Pulmonary artery endothelial cell (primary cell): ENCODE measurements around the gene NT5M. TPM values are rescaled to one million over a fixed set of nuclear protein-coding genes. Genes with fewer than 3 reads are reported as not detected.
"Not testable (repeated sequence)": the region's sequence is repeated elsewhere in the genome, so short reads cannot be mapped to it uniquely, and the experiment has no call there.

ENCODE experiments used
- DNase-seq: peaks from one replicate; pipeline ENCODE4 v3.0.0-alpha.2; 2011; ENCODE audit warnings: low read depth, low spot score
- total RNA-seq: library from RNA; depleted of rRNA; stranded (reverse); fragments of >200 nt; gene quantifications from 2 replicates; pipeline ENCODE4 v1.2.3, GENCODE V29; 2014

The NT5M gene
- total RNA-seq, 1 donor from 2014 or later, result 2.6 TPM

DNA sequence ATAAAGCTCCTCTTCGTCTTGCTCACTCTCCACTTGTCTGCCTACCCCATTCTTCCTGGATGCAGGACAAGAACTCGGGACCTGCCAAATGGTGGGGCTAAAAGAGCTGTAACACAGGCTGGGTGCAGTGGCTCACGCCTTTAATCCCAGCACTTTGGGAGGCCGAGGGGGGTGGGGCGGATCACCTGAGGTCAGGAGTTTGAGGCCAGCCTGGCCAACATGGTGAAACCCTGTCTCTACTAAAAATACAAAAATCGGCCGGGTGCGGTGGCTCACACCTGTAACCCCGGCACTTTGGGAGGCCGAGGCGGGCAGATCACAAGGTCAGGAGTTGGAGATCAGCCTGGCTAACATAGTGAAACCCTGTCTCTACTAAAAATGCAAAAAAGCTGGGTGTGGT is 1.5 kb upstream of the NT5M start:
- DNase-seq, result not testable (repeated sequence)

GRCh38 chr17:17303847-17304490 is 796 bp downstream of the NT5M start:
- DNase-seq, result no peak

- no peak for DNase-seq
Measured at GRCh38 chr17:17304521-17304985, 1.4 kb downstream of the NT5M start.

DNA sequence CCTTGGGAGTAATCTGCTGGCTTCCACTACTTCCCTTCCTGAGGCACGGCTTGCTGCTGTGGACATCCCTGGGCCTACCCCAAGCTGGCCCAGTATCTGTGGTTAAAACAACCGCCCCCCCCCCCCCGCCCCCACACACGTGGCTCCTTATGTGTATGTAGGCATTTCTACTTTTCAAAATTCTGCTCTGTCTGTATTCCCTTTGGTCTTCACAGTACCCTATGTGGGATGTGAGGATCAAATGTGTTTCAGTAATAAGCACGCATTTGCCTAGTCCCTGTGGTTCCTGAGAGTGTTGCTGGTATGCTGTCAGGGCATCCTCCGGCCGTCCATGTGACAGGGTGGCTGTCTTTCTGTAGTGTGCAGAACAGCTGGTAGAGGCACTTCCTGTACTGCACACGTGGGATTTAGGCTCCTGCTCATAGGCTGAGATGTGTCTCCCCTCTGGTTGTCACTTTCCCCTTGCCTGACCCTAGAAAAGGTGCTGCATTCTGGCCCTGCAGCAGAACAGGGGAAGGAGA is 2.2 kb downstream of the NT5M start:
- DNase-seq, result no peak

- no peak for DNase-seq
Measured at GRCh38 chr17:17309356-17309755, 6.2 kb downstream of the NT5M start.

DNA sequence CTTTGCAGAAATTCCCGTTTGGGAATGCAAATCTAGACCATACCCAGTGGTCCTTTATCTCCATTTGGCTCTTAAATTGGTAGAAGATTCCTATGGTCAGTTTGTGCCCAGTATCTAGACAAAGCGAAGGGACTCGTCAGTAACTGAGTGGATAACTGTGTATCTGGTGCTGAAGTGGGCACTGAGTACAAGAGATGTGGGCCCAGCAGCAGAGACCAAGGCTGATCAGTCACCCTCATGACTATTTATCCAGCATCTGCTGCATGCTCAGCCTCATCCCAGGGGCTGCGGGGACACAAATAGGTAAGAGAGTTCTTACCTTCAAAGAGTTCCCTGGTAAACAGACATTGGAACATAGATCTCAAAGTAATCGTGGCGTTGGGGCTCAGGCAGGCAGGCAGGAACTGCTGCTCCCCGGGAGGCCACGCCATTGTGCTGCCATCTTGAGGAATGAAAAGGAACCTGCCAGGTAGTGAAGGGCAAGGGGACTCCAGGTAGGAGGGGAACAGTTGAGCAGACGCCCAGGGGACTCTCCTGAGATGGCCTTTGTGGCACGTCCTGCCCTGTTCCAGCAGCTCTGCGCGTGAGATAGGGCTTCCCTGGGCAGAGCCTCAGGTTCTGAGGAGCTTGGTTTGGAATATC is 10.3 kb downstream of the NT5M start:
- no peak for DNase-seq

DNA sequence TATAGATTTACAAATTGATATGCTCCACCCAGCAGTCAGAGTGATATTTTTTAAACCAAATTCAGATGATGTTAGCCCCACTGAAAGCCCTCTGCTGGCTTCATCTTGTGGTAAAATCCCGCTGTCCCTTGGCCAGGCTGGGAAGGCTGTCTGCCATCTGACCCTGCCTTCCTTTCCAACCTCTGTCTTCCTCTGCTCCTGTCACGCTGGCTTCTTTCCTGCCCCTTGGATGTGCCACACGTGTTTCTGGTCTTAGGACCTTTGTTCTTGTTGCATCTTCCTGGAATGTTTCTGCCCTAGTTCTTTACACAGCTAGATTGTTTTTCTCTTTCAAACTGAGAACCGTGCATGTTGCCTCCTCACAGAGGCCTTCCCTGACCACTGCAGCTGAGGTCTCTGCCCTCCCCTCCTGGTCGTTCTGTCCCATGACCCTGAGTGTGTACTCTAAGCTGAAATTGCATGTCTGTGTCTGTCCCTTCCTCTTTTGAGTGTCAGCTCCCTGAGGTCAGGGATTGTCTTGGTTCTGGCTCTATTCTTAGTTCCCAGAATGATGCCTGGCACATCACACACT is 11.4 kb downstream of the NT5M start:
- no peak for DNase-seq

DNA sequence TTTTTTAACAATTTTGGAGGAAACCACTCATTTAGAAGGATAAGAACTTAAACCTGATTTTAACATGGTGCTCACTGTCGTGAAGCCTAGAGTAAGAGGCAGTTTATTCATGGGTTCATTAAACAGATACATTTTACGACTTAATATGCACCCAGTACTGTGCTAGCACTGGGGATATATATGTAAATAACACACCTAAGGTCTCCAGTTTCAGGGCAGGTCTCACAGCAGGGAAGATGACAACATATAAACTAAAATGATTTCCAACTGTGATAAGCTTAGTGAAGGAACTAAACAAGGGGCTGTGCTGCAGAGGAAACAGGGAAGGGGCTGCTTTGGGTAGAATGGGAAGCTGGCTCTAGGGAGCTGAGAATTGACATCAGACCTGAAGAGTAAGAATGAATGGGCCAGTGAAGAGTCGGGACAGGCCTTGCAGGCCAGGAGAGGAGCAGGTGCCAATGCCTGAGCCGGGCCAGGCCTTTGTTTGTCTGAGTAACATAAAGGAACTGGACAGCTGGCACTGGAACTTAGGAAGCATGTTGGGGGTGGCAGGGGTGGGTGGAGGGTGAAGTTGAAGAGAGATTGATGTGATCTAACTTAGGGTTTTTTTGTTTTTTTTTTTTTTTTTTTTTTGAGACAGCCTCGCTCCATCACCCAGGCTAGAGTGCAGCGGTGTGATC is 12.1 kb downstream of the NT5M start:
- DNase-seq, result no peak

GRCh38 chr17:17320188-17320910 is 17.2 kb downstream of the NT5M start:
- no peak for DNase-seq

- DNase-seq, result no peak
Measured at GRCh38 chr17:17320911-17321220, 17.7 kb downstream of the NT5M start.

- no peak for DNase-seq
Measured at GRCh38 chr17:17321356-17322025, 18.3 kb downstream of the NT5M start.

- DNase-seq, result no peak
Measured at GRCh38 chr17:17322516-17323510, 19.6 kb downstream of the NT5M start.

GRCh38 chr17:17324616-17325015 is 21.4 kb downstream of the NT5M start:
- no peak for DNase-seq

DNA sequence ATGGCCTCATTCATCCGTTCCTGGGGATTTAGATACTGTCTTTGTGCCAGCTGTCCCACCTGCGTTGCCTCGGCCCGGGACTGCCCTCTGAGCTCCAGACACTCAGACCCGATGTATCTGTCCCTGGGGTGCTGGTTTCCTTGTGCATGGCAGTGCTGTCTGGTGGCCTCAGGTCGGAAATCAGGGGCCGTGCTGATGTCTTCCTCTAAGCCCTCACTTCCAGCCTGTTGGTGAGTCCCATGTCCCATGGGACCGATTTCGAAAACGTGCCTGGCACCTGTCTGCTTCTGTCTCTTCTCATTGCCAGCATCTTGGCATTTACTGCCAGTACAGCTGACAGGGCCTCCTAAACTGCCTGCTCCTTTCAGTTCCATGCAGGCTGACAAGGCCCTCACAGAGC is 22.1 kb downstream of the NT5M start:
- DNase-seq, result no peak

DNA sequence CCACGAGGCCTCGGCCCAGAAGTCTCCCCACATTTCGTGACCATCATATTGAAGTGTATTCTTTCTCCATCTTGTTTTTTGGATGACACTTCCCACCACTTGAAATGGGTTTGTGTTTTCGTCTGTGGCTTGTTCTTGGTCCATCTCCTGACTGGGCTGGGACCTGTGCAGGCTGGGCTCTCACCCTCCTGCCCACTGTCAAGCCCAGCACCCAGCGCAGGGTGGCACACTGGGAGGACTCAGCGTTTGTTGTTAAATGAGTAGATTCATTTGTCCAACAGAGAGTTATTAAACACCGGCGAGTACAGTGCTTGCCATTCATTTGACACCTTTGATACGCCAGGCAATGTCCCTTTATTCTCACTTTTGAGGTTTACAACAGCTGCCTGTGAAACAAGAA is 22.6 kb downstream of the NT5M start:
- DNase-seq, result no peak

DNA sequence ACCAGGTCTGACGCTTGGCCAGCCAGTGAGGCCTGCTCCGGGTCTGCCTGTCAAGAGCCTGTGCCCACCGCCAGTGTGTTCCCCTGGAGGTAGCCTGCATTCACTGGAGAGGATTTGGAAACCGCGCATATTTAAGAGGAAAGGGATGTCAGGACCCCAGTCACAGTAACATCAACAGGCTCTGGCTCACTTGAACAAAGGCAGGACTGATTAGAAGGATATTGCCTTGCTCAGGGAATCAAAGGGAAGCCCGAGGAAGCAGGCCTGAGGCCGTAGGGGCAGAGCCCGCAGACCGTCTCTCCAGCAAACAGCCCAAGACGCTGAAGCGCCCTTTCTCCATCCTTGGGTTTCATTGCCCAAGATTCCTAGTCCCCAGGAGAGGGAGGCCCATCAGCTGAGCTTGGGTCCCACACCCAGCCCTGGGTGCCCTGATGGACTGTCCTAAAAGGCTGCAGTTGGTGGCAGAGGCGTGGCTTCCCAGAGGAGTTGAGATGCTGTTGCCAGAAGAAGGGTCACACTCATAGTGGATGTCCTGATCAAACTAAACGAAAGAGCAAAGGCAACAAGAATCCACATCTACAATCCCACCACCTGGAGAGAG is 23.2 kb downstream of the NT5M start:
- DNase-seq, result no peak

DNA sequence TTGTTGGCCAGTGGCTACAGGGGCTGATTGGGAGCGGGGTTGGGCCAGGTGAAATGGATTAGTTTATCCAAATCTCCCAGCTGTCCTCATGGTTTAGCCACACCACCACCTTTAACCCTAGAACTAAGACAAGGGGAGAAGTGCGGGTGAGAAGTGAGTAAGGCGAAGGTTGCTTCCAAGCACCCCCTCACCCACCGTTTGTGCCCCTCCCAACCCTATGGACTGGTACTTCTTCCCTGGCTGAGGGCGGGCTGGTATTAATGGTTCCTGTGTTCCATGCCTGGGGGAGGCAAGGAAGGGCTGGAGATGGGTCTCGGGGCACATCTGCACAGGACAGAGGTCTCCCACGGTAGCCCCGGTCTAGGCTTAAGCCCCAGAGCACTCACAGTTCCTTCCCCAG is 25.1 kb downstream of the NT5M start:
- no peak for DNase-seq

GRCh38 chr17:17341452-17341851 is 38.3 kb downstream of the NT5M start:
- DNase-seq, result no peak

DNA sequence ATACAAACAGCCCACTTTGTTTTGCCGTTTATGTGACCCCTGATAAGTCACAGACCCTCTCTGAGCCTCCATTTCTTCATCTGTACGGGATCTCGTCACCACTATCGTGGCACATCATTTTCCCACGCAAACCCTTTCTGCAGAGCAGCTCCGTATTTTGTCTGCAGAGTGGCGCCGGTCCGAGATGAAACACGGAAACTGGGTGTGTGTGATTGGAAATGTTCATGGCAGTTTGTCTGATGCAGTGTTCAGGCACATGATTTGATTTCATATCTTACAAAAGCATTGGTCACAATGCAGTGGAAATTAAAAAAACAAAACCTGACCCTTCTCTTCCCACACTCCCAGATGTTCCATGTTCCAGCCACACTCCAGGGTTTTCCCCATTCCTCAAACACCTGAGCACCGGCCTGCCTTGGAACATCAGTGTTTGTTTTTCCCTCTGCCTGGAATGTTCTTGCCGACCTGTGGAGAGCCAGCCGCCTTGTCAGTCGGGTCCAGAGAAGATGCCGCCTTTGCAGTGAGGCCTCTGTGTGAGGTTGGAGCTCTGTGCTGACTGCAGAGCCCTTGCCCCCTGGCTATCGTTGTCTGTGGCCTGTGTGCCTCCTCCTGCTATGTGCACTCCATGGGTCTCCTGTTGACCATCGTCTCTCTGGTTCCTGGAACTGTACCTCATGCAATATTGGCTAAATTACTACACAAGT is 39.2 kb downstream of the NT5M start:
- DNase-seq, result no peak
